BLaER1 treated with 17β-estradiol and CSF1 and Interleukin-3, amounts not matched to agents 10 nM and 100 nM (cell line): ENCODE results near the gene PALM.

Experiments
- H3K27ac ChIP-seq, 11 experiments: shearing (Covaris generic); formaldehyde crosslinking; 2 replicates each; pipeline ENCODE4 v1.8.1; 2022
- H3K27me3 ChIP-seq, 11 experiments: shearing (Covaris generic); formaldehyde crosslinking; 2 replicates each; pipeline ENCODE4 v1.8.1; 2022
- H3K36me3 ChIP-seq, 11 experiments: shearing (Covaris generic); formaldehyde crosslinking; 2 replicates each; pipeline ENCODE4 v1.8.1; 2022
- H3K4me1 ChIP-seq, 10 experiments: shearing (Covaris generic); formaldehyde crosslinking; 2 replicates each; pipeline ENCODE4 v1.8.1; 2022
- H3K4me2 ChIP-seq, 11 experiments: shearing (Covaris generic); formaldehyde crosslinking; 2 replicates each; pipeline ENCODE4 v1.8.1; 2022
- H3K4me3 ChIP-seq, 10 experiments: shearing (Covaris generic); formaldehyde crosslinking; 2 replicates each; pipeline ENCODE4 v1.8.1; 2022
- H3K9ac ChIP-seq, 11 experiments: shearing (Covaris generic); formaldehyde crosslinking; 2 replicates each; pipeline ENCODE4 v1.8.1; 2022
- H3K9me3 ChIP-seq, 11 experiments: shearing (Covaris generic); formaldehyde crosslinking; replicated peaks in 1 of 11; 2 replicates each; pipeline ENCODE4 v1.8.1; 2022
- H4K20me1 ChIP-seq, 11 experiments: shearing (Covaris generic); formaldehyde crosslinking; 2 replicates each; pipeline ENCODE4 v1.8.1; 2022
- Cebpa-rat ChIP-seq, 11 experiments: shearing (Covaris generic); IDR thresholded peaks; 2 replicates each; pipeline ENCODE4 v1.8.1; 2022

The PALM gene

GRCh38 chr19:708154-709143 lies at the start of gene PALM:
Gene PALM (plus strand): TSS chr19:708935. CDS start chr19:709147, 212 bp downstream.
- peaks cover 0 to 3% (median 0%) of the 10 kb centered on the region in 11 experiments; a peak in 1 of 22 replicates for H3K27me3 ChIP-seq
- TF ChIP-seq Cebpa-rat (IDR thresholded peaks at IDR 0.05) = no peak
- H3K9me3 ChIP-seq = no peaks in the 10 kb centered on the region
- peak within 1 kb of the TSS; percentile 47 to 85 (median 79) for H3K27ac ChIP-seq
- H3K9ac ChIP-seq = peak within 1 kb of the TSS; percentile 81 to 92 (median 87)
- H4K20me1 ChIP-seq = peaks cover 0 to 21% (median 4%) of the 10 kb centered on the region in 11 experiments; a peak in 10 of 22 replicates
- peak within 1 kb of the TSS; percentile 98 to 100 (median 100) for H3K4me2 ChIP-seq
- peak within 1 kb of the TSS; percentile 82 to 94 (median 89) for H3K4me3 ChIP-seq
- peaks cover 27 to 55% (median 44%) of the 10 kb centered on the region in 10 experiments for H3K4me1 ChIP-seq
- peaks cover 0 to 9% (median 0%) of the 10 kb centered on the region in 11 experiments; a peak in 2 of 22 replicates for H3K36me3 ChIP-seq

GRCh38 chr19:660793-661426 lies 47.8 kb upstream of the PALM start:
- Histone ChIP-seq H3K9me3 (no peaks in the 10 kb centered on the region), H3K36me3 (peaks cover 28 to 52% (median 35%) of the 10 kb centered on the region in 11 experiments; a peak in 21 of 22 replicates), H3K4me2 (peak overlapping the region; percentile 93 to 100 (median 99)), H4K20me1 (peaks cover 62 to 71% (median 70%) of the 10 kb centered on the region in 11 experiments), H3K4me3 (peak overlapping the region; percentile 90 to 100 (median 100)), H3K4me1 (peaks cover 44 to 81% (median 68%) of the 10 kb centered on the region in 10 experiments), H3K27me3 (no peaks in the 10 kb centered on the region), H3K9ac (peak overlapping the region; percentile 91 to 99 (median 98)), H3K27ac (peak overlapping the region; percentile 72 to 98 (median 95); a peak in 21 of 22 replicates)
- no peak for TF ChIP-seq Cebpa-rat (IDR thresholded peaks at IDR 0.05)

GRCh38 chr19:661427-662196 lies 47.1 kb upstream of the PALM start:
- no peaks in the 10 kb centered on the region for H3K27me3 ChIP-seq
- H4K20me1 ChIP-seq = peaks cover 55 to 64% (median 63%) of the 10 kb centered on the region in 11 experiments
- H3K9me3 ChIP-seq = peaks cover 0 to 2% (median under 1%) of the 10 kb centered on the region in 11 experiments; a peak in 8 of 22 replicates
- TF ChIP-seq Cebpa-rat (IDR thresholded peaks at IDR 0.05) = no peak
- peak overlapping the region; percentile 72 to 98 (median 95); a peak in 21 of 22 replicates for H3K27ac ChIP-seq
- H3K36me3 ChIP-seq = peaks cover 22 to 46% (median 30%) of the 10 kb centered on the region in 11 experiments; a peak in 21 of 22 replicates
- peak overlapping the region; percentile 93 to 100 (median 99) for H3K4me2 ChIP-seq
- peak overlapping the region; percentile 91 to 99 (median 98) for H3K9ac ChIP-seq
- H3K4me3 ChIP-seq = peak overlapping the region; percentile 90 to 100 (median 100)
- peaks cover 44 to 78% (median 64%) of the 10 kb centered on the region in 10 experiments for H3K4me1 ChIP-seq

GRCh38 chr19:662207-662961 lies 46.4 kb upstream of the PALM start:
- peaks cover 47 to 56% (median 55%) of the 10 kb centered on the region in 11 experiments for H4K20me1 ChIP-seq
- TF ChIP-seq Cebpa-rat (IDR thresholded peaks at IDR 0.05) = no peak
- peak overlapping the region; percentile 90 to 100 (median 100) for H3K4me3 ChIP-seq
- H3K9me3 ChIP-seq = peaks cover 0 to 10% (median 8%) of the 10 kb centered on the region in 11 experiments; a peak in 15 of 22 replicates
- H3K4me2 ChIP-seq = peak overlapping the region; percentile 93 to 100 (median 99)
- H3K27ac ChIP-seq = peak overlapping the region; percentile 72 to 98 (median 95)
- peaks cover 15 to 38% (median 22%) of the 10 kb centered on the region in 11 experiments; a peak in 21 of 22 replicates for H3K36me3 ChIP-seq
- H3K9ac ChIP-seq = peak overlapping the region; percentile 91 to 99 (median 98)
- peaks cover 44 to 70% (median 61%) of the 10 kb centered on the region in 10 experiments for H3K4me1 ChIP-seq
- no peaks in the 10 kb centered on the region for H3K27me3 ChIP-seq

GRCh38 chr19:662962-663681 lies 45.6 kb upstream of the PALM start, which contains the start of gene RNF126:
Gene RNF126 (minus strand): TSS chr19:663214. CDS start chr19:663121, 93 bp downstream.
- H3K36me3 ChIP-seq = peaks cover 8 to 31% (median 15%) of the 10 kb centered on the region in 11 experiments; a peak in 21 of 22 replicates
- peak within 1 kb of the TSS; percentile 72 to 98 (median 95) for H3K27ac ChIP-seq
- TF ChIP-seq Cebpa-rat (IDR thresholded peaks at IDR 0.05) = no peak

GRCh38 chr19:663682-664117 lies 45.0 kb upstream of the PALM start:
- Histone ChIP-seq H3K9me3 (peaks cover 2 to 22% (median 12%) of the 10 kb centered on the region in 11 experiments; a peak in 15 of 22 replicates), H3K36me3 (peaks cover 2 to 25% (median 9%) of the 10 kb centered on the region in 11 experiments; a peak in 21 of 22 replicates), H3K4me2 (peak overlapping the region; percentile 86 to 99 (median 95)), H3K4me3 (peak overlapping the region; percentile 90 to 100 (median 100)), H3K4me1 (peaks cover 44 to 59% (median 53%) of the 10 kb centered on the region in 10 experiments), H3K9ac (peak overlapping the region; percentile 74 to 99 (median 98)), H3K27me3 (no peaks in the 10 kb centered on the region), H4K20me1 (peaks cover 34 to 43% (median 42%) of the 10 kb centered on the region in 11 experiments), H3K27ac (peak overlapping the region; percentile 61 to 98 (median 89))
- TF ChIP-seq Cebpa-rat (IDR thresholded peaks at IDR 0.05) = no peak

More at GRCh38 chr19:662962-663681, 45.6 kb upstream of the PALM start, which contains the start of gene RNF126:
- Histone ChIP-seq H3K4me1 (peaks cover 44 to 64% (median 59%) of the 10 kb centered on the region in 10 experiments), H3K9ac (peak within 1 kb of the TSS; percentile 91 to 99 (median 98)), H3K4me2 (peak within 1 kb of the TSS; percentile 94 to 100 (median 99)), H3K4me3 (peak within 1 kb of the TSS; percentile 90 to 100 (median 100)), H3K9me3 (peaks cover 0 to 17% (median 12%) of the 10 kb centered on the region in 11 experiments; a peak in 15 of 22 replicates), H3K27me3 (no peaks in the 10 kb centered on the region), H4K20me1 (peaks cover 40 to 49% (median 48%) of the 10 kb centered on the region in 11 experiments)
